GM18508 (cell line): ENCODE measurements around the gene HES7.
"Not testable (repeated sequence)": the region's sequence is repeated elsewhere in the genome, so short reads cannot be mapped to it uniquely, and the experiment has no call there.

Experiments
- ATAC-seq: cut with Tn5 transposase; IDR thresholded peaks from one replicate; pipeline ENCODE4 v1.9.1; 2021; ENCODE audit warnings: moderate number of reproducible peaks; ENCODE audit not compliant: insufficient read depth, unreplicated experiment

HES7 gene

DNA sequence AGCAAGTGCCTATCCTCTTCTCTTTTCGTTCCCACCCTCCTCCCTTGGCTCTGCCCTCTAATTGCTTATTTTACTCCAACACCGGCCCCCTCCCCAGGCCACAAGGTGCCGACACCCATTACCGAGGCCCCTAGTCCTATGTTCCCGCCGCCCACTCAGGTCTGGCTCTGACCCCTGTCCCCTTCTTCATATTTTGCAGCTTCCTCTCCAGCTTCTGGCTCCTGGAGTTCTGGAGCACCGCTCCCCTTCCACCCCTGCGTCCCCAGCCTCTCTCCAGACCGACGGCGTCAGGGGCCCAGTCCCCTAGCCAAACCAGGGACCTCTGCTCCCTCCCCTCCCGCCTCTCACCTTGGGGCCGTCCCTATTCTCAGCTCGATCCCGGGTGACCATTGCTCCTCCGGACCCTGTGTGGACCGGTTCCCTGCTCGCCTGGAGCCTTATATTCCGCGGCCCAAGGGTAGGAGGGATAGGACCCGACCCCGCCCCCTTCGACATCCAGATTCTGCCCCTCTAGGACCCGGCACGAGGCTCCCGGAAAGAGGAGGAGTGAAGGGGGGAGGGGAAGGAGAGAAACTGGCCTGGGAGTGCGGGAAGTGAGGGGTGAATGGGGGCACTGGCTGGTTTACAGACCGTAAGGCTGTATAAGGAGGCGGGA, at the start of gene HES7:
HES7 (minus strand) TSS at position 412 of the 655 bp plus-strand sequence; CDS start at position 390, 22 bp downstream.
- no peak for ATAC-seq

- peak; percentile 56 for ATAC-seq
Measured at GRCh38 chr17:8173056-8173870, 49.4 kb upstream of the HES7 start.

GRCh38 chr17:8170186-8170585, 46.3 kb upstream of the HES7 start:
- not testable (repeated sequence) for ATAC-seq

DNA sequence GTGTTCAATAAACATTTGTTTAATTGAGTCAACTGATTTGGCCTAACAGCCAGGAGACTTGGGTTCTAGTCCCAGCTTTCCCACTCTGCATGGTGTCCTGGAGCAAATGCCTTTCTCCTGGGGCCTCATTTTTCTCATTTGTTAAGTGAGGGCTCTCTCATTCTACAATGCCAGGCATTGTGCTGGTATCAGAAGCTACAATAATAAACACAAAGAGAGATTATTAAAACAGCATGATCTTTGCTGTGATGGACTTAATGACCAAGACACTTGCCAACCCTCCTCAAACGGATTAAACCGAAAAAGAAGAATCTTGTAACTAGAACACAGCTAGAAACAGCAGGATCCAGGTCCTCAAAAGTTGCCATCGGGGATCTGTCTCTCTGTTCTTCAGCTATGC, 43.6 kb upstream of the HES7 start:
- ATAC-seq: no peak

- ATAC-seq: no peak
Measured at GRCh38 chr17:8166731-8167130, 42.8 kb upstream of the HES7 start.

- no peak for ATAC-seq
Measured at GRCh38 chr17:8164815-8165131, 40.9 kb upstream of the HES7 start.

DNA sequence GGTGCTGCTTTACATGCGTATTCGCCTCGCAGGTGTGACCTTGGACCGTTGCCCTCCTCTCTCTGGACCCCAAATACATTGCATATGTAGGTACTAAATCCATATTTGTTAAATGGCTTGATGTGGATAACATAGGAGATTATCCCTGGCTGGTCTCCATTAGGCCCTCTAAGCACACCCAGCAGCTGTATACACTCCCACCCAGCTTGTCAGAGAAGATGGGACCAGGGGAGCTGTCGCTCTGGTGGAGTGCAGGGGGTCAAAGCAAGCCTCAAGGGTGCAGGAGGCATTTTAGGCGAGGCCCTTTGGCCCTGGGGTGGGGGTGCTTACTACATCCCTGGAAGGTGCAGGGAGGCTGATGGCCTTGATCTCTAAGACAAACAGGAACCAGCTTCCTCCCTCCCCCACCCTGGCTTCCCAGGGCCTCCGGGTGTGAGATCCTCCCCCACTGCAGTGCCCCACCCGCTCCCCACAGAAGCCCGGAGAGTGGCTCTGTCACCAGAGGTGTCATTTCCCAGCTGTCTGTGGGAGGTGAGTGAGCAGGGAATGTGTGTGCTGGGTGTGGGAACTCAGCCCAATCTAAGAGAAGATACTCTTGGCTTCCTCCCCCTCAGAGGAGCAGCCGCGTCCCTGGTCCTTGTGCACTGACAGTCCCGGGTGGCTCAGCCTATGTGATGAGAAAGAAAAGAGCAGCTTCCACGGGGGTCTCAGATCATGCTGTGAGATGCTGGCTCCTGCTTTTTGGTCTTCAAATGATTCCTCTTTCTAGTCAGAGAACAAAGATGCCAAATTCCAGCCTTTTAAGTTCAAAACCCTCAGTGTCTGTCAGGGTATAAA, 40.3 kb upstream of the HES7 start:
- no peak for ATAC-seq

GRCh38 chr17:8162997-8163977, 39.4 kb upstream of the HES7 start:
- ATAC-seq: no peak

- no peak for ATAC-seq
Measured at GRCh38 chr17:8162233-8162996, 38.5 kb upstream of the HES7 start, which contains the start of gene VAMP2. TSS of gene VAMP2 (minus strand) at chr17:8162948. CDS start at chr17:8162879, 69 bp downstream.

DNA sequence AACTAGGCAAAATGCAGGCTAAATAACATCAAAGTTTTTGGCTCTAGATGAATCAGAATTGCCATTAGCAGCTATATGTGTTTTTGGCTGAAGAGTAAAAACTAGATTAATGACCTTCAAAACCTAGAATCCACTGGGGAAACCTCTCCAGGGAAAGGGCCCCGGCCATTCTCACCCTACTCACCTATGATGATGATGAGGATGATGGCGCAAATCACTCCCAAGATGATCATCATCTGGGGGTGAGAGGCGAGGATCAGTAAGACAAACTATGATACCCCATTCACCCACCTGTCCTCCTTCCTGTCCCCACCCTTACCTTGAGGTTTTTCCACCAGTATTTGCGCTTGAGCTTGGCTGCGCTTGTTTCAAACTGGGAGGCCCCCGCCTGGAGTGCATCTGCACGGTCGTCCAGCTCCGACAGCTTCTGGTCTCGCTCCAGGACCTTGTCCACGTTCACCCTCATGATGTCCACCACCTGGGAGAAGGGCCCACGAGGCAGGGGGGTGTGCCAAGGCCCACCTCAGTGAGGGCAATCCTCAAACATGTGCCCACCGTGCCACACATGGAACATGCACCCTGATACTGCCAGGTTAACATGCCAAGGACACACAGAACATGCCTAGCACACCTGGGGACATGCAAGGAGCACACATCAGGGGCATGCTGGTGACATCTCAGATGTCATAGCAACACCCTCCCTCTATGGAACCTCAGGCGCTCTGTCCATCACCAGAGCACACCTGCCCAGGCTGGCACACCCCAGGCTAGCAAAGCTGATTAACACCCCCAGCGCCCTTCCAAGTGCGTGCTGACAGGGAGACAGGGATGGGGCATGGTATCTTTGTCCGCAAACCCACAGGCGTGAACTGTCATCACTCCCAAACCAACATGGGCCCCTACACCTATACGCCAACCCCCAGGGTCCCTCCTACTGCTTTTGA, 37.7 kb upstream of the HES7 start:
- ATAC-seq: no peak

DNA sequence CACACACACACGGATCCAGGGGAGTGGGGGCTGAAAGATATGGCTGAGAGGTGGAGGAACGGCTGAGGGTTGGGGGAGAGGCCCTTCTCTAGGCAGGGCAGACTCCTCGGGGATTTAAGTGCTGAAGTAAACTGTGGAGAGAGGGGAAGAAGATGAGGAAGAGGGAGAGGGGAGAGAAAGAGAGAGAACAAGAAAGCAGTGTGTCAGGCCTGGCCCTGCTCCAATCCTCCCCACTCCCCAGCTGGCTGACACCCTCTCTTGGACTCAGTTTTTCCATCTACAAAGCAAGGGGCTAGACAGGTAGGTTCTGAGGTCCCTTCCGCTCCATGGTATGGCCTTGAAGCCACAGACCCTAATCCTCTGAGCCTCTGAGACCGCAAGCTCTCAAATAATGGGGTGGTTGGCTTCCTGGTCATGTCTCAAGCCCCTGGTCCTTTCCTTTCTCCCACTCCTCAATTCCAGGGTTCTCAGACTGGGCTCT, 36.9 kb upstream of the HES7 start:
- ATAC-seq: no peak

DNA sequence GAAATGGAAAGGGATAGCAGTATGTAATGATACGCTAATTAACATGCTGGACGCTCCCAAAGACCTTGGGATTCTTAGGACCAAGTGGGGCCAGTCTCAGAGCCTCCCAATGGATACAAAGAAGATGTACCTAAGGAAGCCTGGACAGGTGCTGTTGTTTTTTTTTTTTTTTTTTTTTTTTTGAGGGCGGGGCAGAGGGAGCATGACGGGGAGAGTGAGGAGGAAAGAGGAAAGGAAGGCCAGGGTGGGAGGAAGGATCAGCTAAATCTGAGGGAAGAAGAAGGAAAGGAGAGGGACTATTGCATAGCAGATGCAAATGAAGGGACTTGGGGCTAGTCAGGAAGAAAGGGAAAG, 36.3 kb upstream of the HES7 start:
- ATAC-seq: no peak

DNA sequence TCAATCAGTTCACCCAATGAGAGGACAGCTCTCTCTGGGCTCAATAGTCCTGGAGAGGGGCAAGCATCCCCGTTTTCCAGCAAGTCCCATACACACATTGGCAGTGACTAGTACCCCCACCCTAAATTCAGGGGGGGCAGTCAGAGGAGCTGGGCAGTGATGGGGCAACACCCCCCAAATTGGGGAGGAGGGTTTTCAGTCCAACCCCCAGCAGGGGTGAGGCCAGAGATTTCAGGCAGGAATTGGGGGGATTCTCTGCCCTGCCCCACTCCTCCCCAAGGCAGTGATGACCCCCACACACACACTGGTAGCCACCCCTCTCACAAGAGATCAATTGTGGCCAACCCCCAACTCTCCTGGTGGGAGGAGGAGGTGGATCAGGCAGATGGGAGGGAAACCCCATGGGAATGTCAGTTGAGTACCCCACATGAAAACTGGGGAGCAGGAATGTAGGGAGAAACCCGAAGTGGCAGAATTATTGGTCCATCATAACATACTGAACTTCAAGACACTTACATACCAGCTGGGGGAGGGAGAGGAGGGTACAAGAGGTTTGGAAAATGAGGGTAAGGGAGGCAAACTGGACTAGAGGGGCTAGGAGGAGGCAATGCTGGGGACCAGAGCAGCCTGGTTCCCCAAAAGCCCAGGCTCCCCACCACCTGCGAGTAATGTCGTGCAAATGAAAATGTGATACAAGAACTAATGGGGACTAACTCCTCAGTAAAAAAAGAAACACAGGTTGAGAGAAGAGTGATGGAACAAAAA, 35.7 kb upstream of the HES7 start:
- no peak for ATAC-seq

GRCh38 chr17:8159032-8159400, 35.1 kb upstream of the HES7 start:
- no peak for ATAC-seq

- ATAC-seq: no peak
Measured at GRCh38 chr17:8158267-8159031, 34.5 kb upstream of the HES7 start.

GRCh38 chr17:8156246-8156992, 32.5 kb upstream of the HES7 start:
- peak; percentile 56 for ATAC-seq
